PC-3 (cell line): ENCODE data around the gene COMMD3. TPM values are rescaled to one million over a fixed set of nuclear protein-coding genes. Genes with fewer than 3 reads are reported as not detected.
A peak's percentile ranks its signal among the peaks of the same experiment; 100 is the strongest.

Source experiments
- ATAC-seq: fragments of 200-7000 bp; cut with Tn5 transposase; 2 replicates; pipeline ENCODE4 v1.9.1; 2020; ENCODE audit warnings: mild to moderate bottlenecking, moderate library complexity
- BruUV-seq: library from RNA; stranded (reverse); fragments of 400-500 nt; replicated peaks from 2 replicates; lab custom pipeline; 2021; lab: Mats Ljungman, UMichigan
- CTCF ChIA-PET: fragments of 300-600 bp; sonication (Branson Sonifier 250); formaldehyde crosslinking; loops from one replicate; lab custom pipeline; 2022; ENCODE audit warnings: antibody characterized with exemption; lab: Charles Lee
- POLR2A ChIA-PET: fragments of 300-600 bp; sonication (Branson Sonifier 250); formaldehyde crosslinking; loops from one replicate; lab custom pipeline; 2022; ENCODE audit warnings: antibody characterized with exemption; ENCODE audit not compliant: unreplicated experiment; lab: Charles Lee
- DNase-seq: peaks from one replicate; pipeline ENCODE4 v3.0.0-alpha.2; 2015
- H2AFZ ChIP-seq: fragments of 300-600 bp; sonication (generic); 2 replicates; pipeline ENCODE4 v1.6.0; 2016; ENCODE audit warnings: antibody characterized with exemption, low read length
- H3F3A ChIP-seq: fragments of 300-600 bp; sonication (generic); one replicate; pipeline ENCODE4 v1.6.0; 2017; ENCODE audit warnings: antibody characterized with exemption, low read length, control low read depth, mild to moderate bottlenecking; ENCODE audit not compliant: unreplicated experiment
- H3K27ac ChIP-seq: fragments of 300-600 bp; sonication (generic); 2 replicates; pipeline ENCODE4 v1.5.1; 2016; ENCODE audit warnings: mild to moderate bottlenecking, low read length
- H3K27me3 ChIP-seq: fragments of 300-600 bp; sonication (generic); 2 replicates; pipeline ENCODE4 v1.6.1; 2016; ENCODE audit warnings: low read length, mixed read lengths
- H3K36me3 ChIP-seq: fragments of 300-600 bp; sonication (generic); 2 replicates; pipeline ENCODE4 v1.6.1; 2016; ENCODE audit warnings: low read depth, mixed run types, low read length, mixed read lengths
- H3K4me1 ChIP-seq: fragments of 300-600 bp; sonication (generic); 2 replicates; pipeline ENCODE4 v1.5.1; 2016; ENCODE audit warnings: low read length; ENCODE audit not compliant: insufficient read depth
- H3K4me2 ChIP-seq: fragments of 300-600 bp; sonication (generic); 2 replicates; pipeline ENCODE4 v1.6.0; 2016; ENCODE audit warnings: low read length
- H3K4me3 ChIP-seq: fragments of 300-600 bp; sonication (generic); 2 replicates; pipeline ENCODE4 v1.5.1; 2016; ENCODE audit warnings: mild to moderate bottlenecking, low read length, mixed read lengths
- H3K79me2 ChIP-seq: fragments of 300-600 bp; sonication (generic); 2 replicates; pipeline ENCODE4 v1.6.1; 2017; ENCODE audit warnings: low read length, mixed read lengths
- H3K9ac ChIP-seq: fragments of 300-600 bp; sonication (generic); 2 replicates; pipeline ENCODE4 v1.6.0; 2016; ENCODE audit warnings: mild to moderate bottlenecking, low read length
- H3K9me2 ChIP-seq: fragments of 300-600 bp; sonication (generic); replicated peaks from 2 replicates; pipeline ENCODE4 v1.6.1; 2016; ENCODE audit warnings: mixed run types, low read length, mixed read lengths
- H3K9me3 ChIP-seq: fragments of 300-600 bp; sonication (generic); 2 replicates; pipeline ENCODE4 v1.6.1; 2016; ENCODE audit warnings: low read length, mixed read lengths
- H4K20me1 ChIP-seq: fragments of 300-600 bp; sonication (generic); 2 replicates; pipeline ENCODE4 v1.6.1; 2016; ENCODE audit warnings: low read length, mixed read lengths
- CTCF ChIP-seq: fragments of 300-600 bp; sonication (generic); conservative IDR thresholded peaks from 2 replicates; pipeline ENCODE4 v1.5.1; 2017; ENCODE audit warnings: antibody characterized with exemption, low read depth, mild to moderate bottlenecking, low read length
- EZH2 ChIP-seq: fragments of 300-600 bp; sonication (generic); IDR thresholded peaks from one replicate; pipeline ENCODE4 v1.6.1; 2017; ENCODE audit warnings: antibody characterized with exemption, mild to moderate bottlenecking, low read length; ENCODE audit not compliant: unreplicated experiment
- EZH2phosphoT487 ChIP-seq: fragments of 300-600 bp; sonication (generic); IDR thresholded peaks from 2 replicates; pipeline ENCODE4 v1.6.1; 2018; ENCODE audit warnings: mild to moderate bottlenecking, antibody characterized with exemption, low read length, borderline replicate concordance
- intact Hi-C: fragments of 100-400 bp; cut with micrococcal nuclease; formaldehyde crosslinking; loops from 2 replicates; pipeline ENCODE4 v1.9.0; 2023
- total RNA-seq: library from RNA; depleted of rRNA; stranded (reverse); fragments of >200 nt; gene quantifications from 2 replicates; pipeline ENCODE4 v1.2.3, GENCODE V29; 2014

The COMMD3 gene
- total RNA-seq, 1 experiment from 2014 or later, result 86.4 TPM

DNA sequence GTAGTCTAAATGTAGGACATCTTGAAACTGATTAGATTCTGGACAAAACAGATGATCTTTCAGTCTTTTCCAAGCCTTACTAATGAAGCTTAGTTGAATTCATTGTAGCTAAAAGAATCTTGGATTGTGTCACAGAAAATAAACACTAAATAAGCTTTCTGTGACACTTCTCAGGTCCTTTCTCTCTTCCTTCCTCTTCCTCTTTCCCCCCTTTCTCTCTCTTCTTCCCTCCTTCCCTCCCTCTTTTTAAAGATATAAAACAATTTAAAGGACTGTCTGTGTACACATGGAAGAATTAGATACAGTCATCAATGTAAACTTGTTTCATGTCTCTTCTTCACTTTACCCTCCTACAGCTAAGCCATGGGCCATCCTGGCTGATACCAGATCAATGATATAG lies 5.3 kb upstream of the COMMD3 start:
- peak; percentile 22 for DNase-seq
- BruUV-seq, result no TSS peak
- Histone ChIP-seq H3K9me3 (no peaks in the 10 kb centered on the region), H3K4me3 (peak overlapping the region; percentile 20; the same call in 1 of the 2 replicates), H3K9me2 (no peaks in the 10 kb centered on the region), H3K36me3 (no peaks in the 10 kb centered on the region), H3K4me2 (peak overlapping the region; percentile 65), H4K20me1 (no peaks in the 10 kb centered on the region), H2AFZ (no peak overlapping the region), H3K79me2 (peaks cover 57% of the 10 kb centered on the region), H3K4me1 (peaks cover 82% of the 10 kb centered on the region), H3K27me3 (no peaks in the 10 kb centered on the region), H3K9ac (peak overlapping the region; percentile 96), H3F3A (peaks cover 5% of the 10 kb centered on the region), H3K27ac (peak overlapping the region; percentile 100)
- ChIA-PET CTCF (interaction anchor here (0.5 kb wide), 1 partner anchor 64 kb away, joined by 3 read pairs; no protein-coding TSS in a partner anchor), POLR2A (no interaction called here)
- TF ChIP-seq EZH2phosphoT487 (no peak), EZH2 (no peak), CTCF (no peak)
- ATAC-seq, result no peak
- intact Hi-C loops, result no loop called here

- intact Hi-C loops, result loop anchor here (5.0 kb wide), 2 partner anchors 112 to 313 kb away; partner anchors contain the start of gene DNAJC1
- no peaks in the 10 kb centered on the region for H3K9me3 ChIP-seq
- ChIA-PET CTCF (no interaction called here), POLR2A (interaction anchor here (1.4 kb wide), 1 partner anchor 86 kb away, joined by 3 read pairs; no protein-coding TSS in a partner anchor)
- peak; percentile 54 for DNase-seq
- TF ChIP-seq CTCF, result no peak
- TF ChIP-seq EZH2phosphoT487, result no peak
- TF ChIP-seq EZH2, result no peak
- peaks cover 91% of the 10 kb centered on the region for H3K79me2 ChIP-seq
- no peak overlapping the region for H2AFZ ChIP-seq
- H3F3A ChIP-seq, result no peaks in the 10 kb centered on the region
- peaks cover 53% of the 10 kb centered on the region for H3K4me1 ChIP-seq
- no peaks in the 10 kb centered on the region; the same call in 1 of the 2 replicates for H3K36me3 ChIP-seq
- no peaks in the 10 kb centered on the region for H4K20me1 ChIP-seq
- peak overlapping the region; percentile 100 for H3K9ac ChIP-seq
- no peak for ATAC-seq
- H3K4me3 ChIP-seq, result peak overlapping the region; percentile 92
- peak overlapping the region; percentile 85 for H3K4me2 ChIP-seq
- H3K27ac ChIP-seq, result peak overlapping the region; percentile 99
- no peaks in the 10 kb centered on the region for H3K27me3 ChIP-seq
- no peaks in the 10 kb centered on the region for H3K9me2 ChIP-seq
- BruUV-seq, result no TSS peak
Measured at GRCh38 chr10:22314852-22315251, 1.3 kb upstream of the COMMD3 start.
